ENCODE results near the gene FYB2. TPM values are rescaled to one million over a fixed set of nuclear protein-coding genes. Genes with fewer than 3 reads are reported as not detected.

FYB2 gene
- total and polyA plus RNA-seq, 2 donors: 0.09 to 0.90 TPM

GRCh38 chr1:56773341-56774066 is 45.7 kb downstream of the FYB2 start:
- H3K36me3 ChIP-seq (ENCODE audit: insufficient read depth): no peaks in the 10 kb centered on the region
- no peak overlapping the region for H3K27ac ChIP-seq (ENCODE audit: low read depth)
- H3K4me3 ChIP-seq (ENCODE audit: low read depth, low read length): no peak overlapping the region
- no peak for DNase-seq (ENCODE audit: extremely low spot score)
- WGBS: 77% methylated on average over 2 of the region's 2 CpGs
- no peaks in the 10 kb centered on the region for H3K4me1 ChIP-seq (ENCODE audit: insufficient read depth)

- Histone ChIP-seq H3K4me1 (ENCODE audit: insufficient read depth) (no peaks in the 10 kb centered on the region), H3K27ac (ENCODE audit: low read depth) (no peak overlapping the region), H3K36me3 (ENCODE audit: insufficient read depth) (no peaks in the 10 kb centered on the region), H3K4me3 (ENCODE audit: low read depth, low read length) (no peak overlapping the region)
- 84% methylated on average over 3 of the region's 3 CpGs for WGBS
- DNase-seq (ENCODE audit: extremely low spot score): no peak
Observed at GRCh38 chr1:56771717-56772116, 47.5 kb downstream of the FYB2 start.

DNA sequence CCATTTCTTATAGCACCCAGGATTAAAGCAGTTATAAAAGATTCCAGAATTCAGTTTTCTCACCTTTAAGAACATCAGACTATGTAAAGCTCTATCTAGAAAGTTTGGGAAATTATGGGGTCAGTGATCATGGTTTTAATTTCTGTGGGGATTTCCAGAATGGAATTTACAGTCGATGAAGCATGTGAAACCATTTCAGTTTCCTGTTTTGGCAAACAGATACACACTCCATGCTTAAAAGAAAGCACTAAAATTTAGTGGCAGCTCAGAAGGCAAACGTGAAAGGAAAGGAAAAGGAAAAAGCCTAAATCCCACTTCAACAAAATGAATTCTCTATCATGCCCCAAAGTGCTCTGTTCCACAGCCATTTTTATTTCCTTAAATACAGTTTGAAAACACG is 60.4 kb downstream of the FYB2 start:
- Histone ChIP-seq H3K27ac (ENCODE audit: low read depth) (no peak overlapping the region), H3K4me1 (ENCODE audit: insufficient read depth) (no peaks in the 10 kb centered on the region), H3K36me3 (ENCODE audit: insufficient read depth) (no peaks in the 10 kb centered on the region), H3K4me3 (ENCODE audit: low read depth, low read length) (no peak overlapping the region)
- 30% methylated on average over 3 of the region's 3 CpGs for WGBS
- DNase-seq (ENCODE audit: extremely low spot score): no peak

GRCh38 chr1:56758135-56758534 is 61.1 kb downstream of the FYB2 start:
- Histone ChIP-seq H3K27ac (ENCODE audit: low read depth) (no peak overlapping the region), H3K36me3 (ENCODE audit: insufficient read depth) (no peaks in the 10 kb centered on the region), H3K4me3 (ENCODE audit: low read depth, low read length) (no peak overlapping the region), H3K4me1 (ENCODE audit: insufficient read depth) (no peaks in the 10 kb centered on the region)
- DNase-seq (ENCODE audit: extremely low spot score): no peak

DNA sequence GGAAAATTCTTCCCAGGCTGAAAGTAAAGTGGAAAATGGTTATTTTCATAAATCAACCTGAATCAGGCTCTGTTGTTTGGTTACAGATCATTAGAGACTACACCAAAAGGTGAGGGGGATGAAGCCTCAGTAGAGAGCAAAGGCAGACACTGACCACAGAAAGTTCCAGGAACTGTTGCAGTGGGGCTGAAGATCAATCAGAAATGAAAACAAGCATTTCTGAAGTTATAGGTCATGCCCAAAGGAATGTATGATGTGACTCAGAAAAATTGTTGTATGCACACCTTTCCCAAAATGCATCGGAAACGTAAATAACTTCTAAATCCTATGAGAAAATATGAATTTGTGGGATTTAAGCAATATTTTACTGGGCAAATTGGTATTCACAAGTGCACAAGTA is 63.3 kb downstream of the FYB2 start:
- Histone ChIP-seq H3K4me1 (ENCODE audit: insufficient read depth) (no peaks in the 10 kb centered on the region), H3K27ac (ENCODE audit: low read depth) (no peak overlapping the region), H3K36me3 (ENCODE audit: insufficient read depth) (no peaks in the 10 kb centered on the region), H3K4me3 (ENCODE audit: low read depth, low read length) (no peak overlapping the region)
- WGBS: 92% methylated on average over 2 of the region's 2 CpGs
- no peak for DNase-seq (ENCODE audit: extremely low spot score)

GRCh38 chr1:56754708-56755479 is 64.3 kb downstream of the FYB2 start:
- DNase-seq (ENCODE audit: extremely low spot score): no peak
- Histone ChIP-seq H3K27ac (ENCODE audit: low read depth) (no peak overlapping the region), H3K36me3 (ENCODE audit: insufficient read depth) (no peaks in the 10 kb centered on the region), H3K4me1 (ENCODE audit: insufficient read depth) (no peaks in the 10 kb centered on the region), H3K4me3 (ENCODE audit: low read depth, low read length) (no peak overlapping the region)
- WGBS: 66% methylated on average over 1 of the region's 1 CpG

- DNase-seq (ENCODE audit: extremely low spot score): no peak
- Histone ChIP-seq H3K4me1 (ENCODE audit: insufficient read depth) (no peaks in the 10 kb centered on the region), H3K4me3 (ENCODE audit: low read depth, low read length) (no peak overlapping the region), H3K36me3 (ENCODE audit: insufficient read depth) (no peaks in the 10 kb centered on the region), H3K27ac (ENCODE audit: low read depth) (no peak overlapping the region)
- WGBS: 74% methylated on average over 3 of the region's 3 CpGs
Observed at GRCh38 chr1:56745231-56745630, 74.0 kb downstream of the FYB2 start.

DNA sequence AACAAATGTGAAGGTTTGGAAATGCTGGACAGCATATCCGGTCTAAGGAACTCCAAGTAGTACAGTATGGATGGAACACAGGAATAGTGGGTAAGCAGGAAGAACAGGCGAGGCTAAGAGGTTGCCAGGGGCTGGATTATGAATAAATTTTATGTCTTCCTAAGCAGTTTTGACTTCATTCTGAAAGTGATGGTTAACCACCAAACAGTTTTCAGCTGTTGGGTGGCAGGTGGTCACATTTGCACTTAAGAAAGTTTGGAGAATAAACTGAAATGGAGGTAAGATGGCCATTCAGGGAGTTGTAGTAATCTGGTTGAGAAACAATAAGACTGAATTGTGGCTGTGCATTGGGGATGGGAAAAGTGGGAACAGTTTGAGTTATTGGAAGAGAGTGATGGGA is 90.2 kb downstream of the FYB2 start:
- Histone ChIP-seq H3K36me3 (ENCODE audit: insufficient read depth) (no peaks in the 10 kb centered on the region), H3K4me1 (ENCODE audit: insufficient read depth) (no peaks in the 10 kb centered on the region), H3K27ac (ENCODE audit: low read depth) (no peak overlapping the region), H3K4me3 (ENCODE audit: low read depth, low read length) (no peak overlapping the region)
- no peak for DNase-seq (ENCODE audit: extremely low spot score)
- 92% methylated on average over 2 of the region's 2 CpGs for WGBS

DNA sequence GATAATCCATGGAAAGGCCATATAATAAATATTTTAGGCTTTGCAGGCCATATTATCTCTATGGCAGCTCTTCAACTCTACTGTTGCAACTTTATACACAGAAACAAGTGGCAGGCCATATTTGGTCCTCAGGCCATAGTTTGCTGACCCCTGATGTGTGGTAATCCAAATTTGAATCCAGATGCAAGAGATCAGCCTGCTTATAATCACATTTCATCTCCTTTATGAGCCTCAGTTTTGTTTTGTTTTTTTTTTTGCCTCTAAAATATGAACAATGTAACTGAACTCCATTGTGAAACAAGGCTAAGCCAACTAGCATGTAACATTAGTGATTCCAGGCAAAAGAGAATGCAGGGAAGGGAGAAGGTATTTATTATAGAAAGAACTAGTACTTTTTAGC is 92.5 kb downstream of the FYB2 start:
- H3K4me1 ChIP-seq (ENCODE audit: insufficient read depth): no peaks in the 10 kb centered on the region
- no peak overlapping the region for H3K4me3 ChIP-seq (ENCODE audit: low read depth, low read length)
- DNase-seq (ENCODE audit: extremely low spot score): no peak
- no peak overlapping the region for H3K27ac ChIP-seq (ENCODE audit: low read depth)
- H3K36me3 ChIP-seq (ENCODE audit: insufficient read depth): no peaks in the 10 kb centered on the region

DNA sequence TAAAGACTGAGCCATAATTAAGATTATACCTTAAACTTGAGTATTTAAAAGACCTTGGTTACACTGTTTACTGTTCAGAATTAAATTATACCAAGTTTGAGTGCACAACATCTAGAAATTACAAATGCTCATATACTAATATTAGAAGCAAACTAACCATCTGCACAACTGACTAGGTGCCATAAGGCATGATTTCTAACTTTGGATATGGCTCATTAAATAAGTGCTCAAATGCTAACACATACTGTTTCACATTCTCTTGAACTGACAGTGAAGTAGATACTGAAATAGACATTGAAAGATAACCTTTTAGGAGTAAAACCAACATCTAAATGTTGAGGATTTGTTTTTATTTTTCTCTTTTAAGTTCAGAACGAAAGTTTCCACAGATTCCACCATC is 100.0 kb downstream of the FYB2 start:
- H3K4me1 ChIP-seq (ENCODE audit: insufficient read depth): no peaks in the 10 kb centered on the region
- no peak for DNase-seq (ENCODE audit: extremely low spot score)
- no peak overlapping the region for H3K27ac ChIP-seq (ENCODE audit: low read depth)
- no peaks in the 10 kb centered on the region for H3K36me3 ChIP-seq (ENCODE audit: insufficient read depth)
- H3K4me3 ChIP-seq (ENCODE audit: low read depth, low read length): no peak overlapping the region
- 46% methylated on average over 1 of the region's 1 CpG for WGBS

GRCh38 chr1:56715156-56715555 is 104.0 kb downstream of the FYB2 start:
- 77% methylated on average over 1 of the region's 1 CpG for WGBS
- Histone ChIP-seq H3K4me1 (ENCODE audit: insufficient read depth) (no peaks in the 10 kb centered on the region), H3K27ac (ENCODE audit: low read depth) (no peak overlapping the region), H3K36me3 (ENCODE audit: insufficient read depth) (no peaks in the 10 kb centered on the region), H3K4me3 (ENCODE audit: low read depth, low read length) (no peak overlapping the region)
- no peak for DNase-seq (ENCODE audit: extremely low spot score)

GRCh38 chr1:56713112-56713511 is 106.1 kb downstream of the FYB2 start:
- WGBS: 86% methylated on average over 1 of the region's 1 CpG
- H3K4me1 ChIP-seq (ENCODE audit: insufficient read depth): no peaks in the 10 kb centered on the region
- H3K27ac ChIP-seq (ENCODE audit: low read depth): no peak overlapping the region
- no peak overlapping the region for H3K4me3 ChIP-seq (ENCODE audit: low read depth, low read length)
- H3K36me3 ChIP-seq (ENCODE audit: insufficient read depth): no peaks in the 10 kb centered on the region
- DNase-seq (ENCODE audit: extremely low spot score): no peak

DNA sequence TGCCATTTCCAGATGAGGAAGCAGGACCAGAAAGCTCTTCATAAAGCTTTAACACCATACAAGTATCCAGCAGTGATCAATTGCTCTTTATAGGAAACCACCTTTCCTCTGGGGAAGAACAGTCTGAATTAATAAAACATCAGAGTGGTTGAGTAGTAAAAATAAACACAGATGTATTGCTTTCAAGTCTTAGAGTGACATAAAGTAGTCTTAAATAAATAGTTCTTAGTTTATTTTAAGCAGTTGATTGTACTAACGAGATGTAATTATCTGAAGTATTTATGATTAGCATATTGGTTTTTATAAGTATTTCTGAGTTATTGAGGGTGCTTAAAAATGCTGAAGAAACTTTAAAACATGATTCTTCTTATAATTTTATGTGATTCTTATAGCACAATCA is 107.1 kb downstream of the FYB2 start:
- Histone ChIP-seq H3K36me3 (ENCODE audit: insufficient read depth) (no peaks in the 10 kb centered on the region), H3K4me1 (ENCODE audit: insufficient read depth) (no peaks in the 10 kb centered on the region), H3K4me3 (ENCODE audit: low read depth, low read length) (no peak overlapping the region), H3K27ac (ENCODE audit: low read depth) (no peak overlapping the region)
- WGBS: 76% methylated on average over 1 of the region's 1 CpG
- no peak for DNase-seq (ENCODE audit: extremely low spot score)

DNA sequence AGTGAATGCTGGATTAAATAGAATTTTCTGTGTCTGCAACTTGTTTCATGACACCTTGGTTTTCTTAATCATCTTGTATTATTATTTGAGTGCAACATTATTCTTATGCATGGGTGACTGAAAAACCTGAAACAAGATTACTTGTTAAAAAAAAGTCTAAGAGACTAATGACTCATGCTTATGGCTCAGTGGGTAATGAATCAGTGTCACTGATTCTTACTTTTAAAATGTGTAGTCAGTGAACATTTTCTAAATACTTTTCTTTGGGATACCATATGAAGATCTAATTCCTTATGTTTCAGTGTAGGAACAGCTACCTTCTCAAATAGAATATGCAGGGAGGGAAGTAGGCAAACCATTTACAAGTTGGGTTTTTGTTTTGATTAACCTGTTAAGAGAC is 108.6 kb downstream of the FYB2 start:
- Histone ChIP-seq H3K4me1 (ENCODE audit: insufficient read depth) (no peaks in the 10 kb centered on the region), H3K27ac (ENCODE audit: low read depth) (no peak overlapping the region), H3K4me3 (ENCODE audit: low read depth, low read length) (no peak overlapping the region), H3K36me3 (ENCODE audit: insufficient read depth) (no peaks in the 10 kb centered on the region)
- no peak for DNase-seq (ENCODE audit: extremely low spot score)
